OCI-LY1 (cell line): Measurements from ENCODE around the gene OR2AK2.

ENCODE experiments used
- H2AFZ ChIP-seq: fragments of 200-600 bp; sonication (generic), shearing (Covaris generic); 2 replicates; pipeline ENCODE4 v1.6.0; 2014; ENCODE audit warnings: antibody characterized with exemption, mild to moderate bottlenecking, low read length
- H3F3A ChIP-seq: fragments of 200-600 bp; sonication (generic), shearing (Covaris generic); 2 replicates; pipeline ENCODE4 v1.6.0; 2014; ENCODE audit warnings: mild to moderate bottlenecking, antibody characterized with exemption, low read length, moderate library complexity; ENCODE audit not compliant: insufficient read depth
- H3K27ac ChIP-seq: fragments of 200-600 bp; sonication (generic); 2 replicates; pipeline ENCODE4 v1.5.1; 2014; ENCODE audit warnings: low read length, mixed run types, mild to moderate bottlenecking, low read depth; ENCODE audit not compliant: poor library complexity, severe bottlenecking
- H3K27me3 ChIP-seq: fragments of 200-600 bp; sonication (generic); 2 replicates; pipeline ENCODE4 v1.6.0; 2014; ENCODE audit warnings: antibody characterized with exemption, mild to moderate bottlenecking, low read length, moderate library complexity; ENCODE audit not compliant: insufficient read depth
- H3K36me3 ChIP-seq: fragments of 200-600 bp; sonication (generic); 2 replicates; pipeline ENCODE4 v1.6.1; 2014; ENCODE audit warnings: mild to moderate bottlenecking, antibody characterized with exemption, low read length, moderate library complexity, mixed read lengths; ENCODE audit not compliant: insufficient read depth
- H3K4me1 ChIP-seq: fragments of 200-600 bp; sonication (generic); 2 replicates; pipeline ENCODE4 v1.5.1; 2014; ENCODE audit warnings: mild to moderate bottlenecking, low read length, moderate library complexity; ENCODE audit not compliant: insufficient read depth, severe bottlenecking
- H3K4me2 ChIP-seq: fragments of 200-600 bp; sonication (generic), shearing (Covaris generic); 2 replicates; pipeline ENCODE4 v1.6.1; 2014; ENCODE audit warnings: low read length
- H3K4me3 ChIP-seq: fragments of 200-600 bp; sonication (generic); 2 replicates; pipeline ENCODE4 v1.5.1; 2014; ENCODE audit warnings: low read length, low read depth, mild to moderate bottlenecking, mixed read lengths; ENCODE audit not compliant: poor library complexity, severe bottlenecking
- H3K79me2 ChIP-seq: fragments of 200-600 bp; shearing (Covaris generic); 2 replicates; pipeline ENCODE4 v1.6.1; 2016; ENCODE audit warnings: mixed run types, low read length, mixed read lengths; ENCODE audit not compliant: insufficient read depth
- H3K9ac ChIP-seq: fragments of 200-600 bp; sonication (generic), shearing (Covaris generic); 2 replicates; pipeline ENCODE4 v1.6.1; 2014; ENCODE audit warnings: mild to moderate bottlenecking, low read length, mixed read lengths
- H3K9me2 ChIP-seq: fragments of 200-600 bp; sonication (generic), shearing (Covaris generic); 2 replicates; pipeline ENCODE4 v1.6.1; 2014; ENCODE audit warnings: low read depth, mild to moderate bottlenecking, low read length, mixed read lengths
- H3K9me3 ChIP-seq: fragments of 200-600 bp; shearing (Covaris generic); 2 replicates; pipeline ENCODE4 v1.6.1; 2014; ENCODE audit warnings: low read length, mixed read lengths
- H4K20me1 ChIP-seq: fragments of 200-600 bp; sonication (generic), shearing (Covaris generic); 2 replicates; pipeline ENCODE4 v1.6.0; 2016; ENCODE audit warnings: mild to moderate bottlenecking, low read length; ENCODE audit not compliant: insufficient read depth
- CTCF ChIP-seq: fragments of 200-600 bp; sonication (generic), shearing (Covaris generic); IDR thresholded peaks from 2 replicates; pipeline ENCODE4 v1.5.1; 2017; ENCODE audit warnings: mild to moderate bottlenecking, antibody characterized with exemption, low read length, moderate library complexity, mixed read lengths
- EZH2 ChIP-seq: fragments of 200-600 bp; sonication (generic), shearing (Covaris generic); IDR thresholded peaks from 2 replicates; pipeline ENCODE4 v1.8.0; 2017; ENCODE audit warnings: borderline replicate concordance, mixed run types, mild to moderate bottlenecking, antibody characterized with exemption, low read length, moderate library complexity, mixed read lengths

Gene OR2AK2

GRCh38 chr1:247964933-247965332, at the start of gene OR2AK2:
Gene OR2AK2, plus strand, starts transcription at chr1:247965233. Its CDS starts 144 bp downstream, at chr1:247965377.
- Histone ChIP-seq H3K79me2 (no peaks in the 10 kb centered on the region), H3F3A (no peaks in the 10 kb centered on the region), H2AFZ (no peak within 1 kb of the TSS), H3K36me3 (no peaks in the 10 kb centered on the region), H3K27ac (no peak within 1 kb of the TSS), H3K9me2 (no peaks in the 10 kb centered on the region), H3K27me3 (no peaks in the 10 kb centered on the region), H3K4me1 (no peaks in the 10 kb centered on the region), H3K4me3 (no peak within 1 kb of the TSS), H3K9me3 (no peaks in the 10 kb centered on the region), H4K20me1 (no peaks in the 10 kb centered on the region), H3K9ac (no peak within 1 kb of the TSS), H3K4me2 (no peak within 1 kb of the TSS)
- TF ChIP-seq CTCF (no peak), EZH2 (no peak)

GRCh38 chr1:247919952-247920351, 45.1 kb upstream of the OR2AK2 start, which contains the start of gene OR2T8:
Gene OR2T8, plus strand, starts transcription at chr1:247920252. Its CDS starts 766 bp downstream, at chr1:247921018.
- H3K9me3 ChIP-seq = no peaks in the 10 kb centered on the region

GRCh38 chr1:247923941-247924340, 41.1 kb upstream of the OR2AK2 start:
- Histone ChIP-seq H3K9ac (no peak overlapping the region), H3K4me3 (no peak overlapping the region), H4K20me1 (no peaks in the 10 kb centered on the region), H3K27me3 (no peaks in the 10 kb centered on the region), H3K4me1 (no peaks in the 10 kb centered on the region), H3K4me2 (no peak overlapping the region), H3K36me3 (no peaks in the 10 kb centered on the region), H3K9me2 (no peaks in the 10 kb centered on the region), H2AFZ (no peak overlapping the region), H3K27ac (no peak overlapping the region), H3K79me2 (no peaks in the 10 kb centered on the region), H3F3A (no peaks in the 10 kb centered on the region), H3K9me3 (no peaks in the 10 kb centered on the region)
- TF ChIP-seq EZH2 = no peak
- no peak for TF ChIP-seq CTCF

More at GRCh38 chr1:247919952-247920351, 45.1 kb upstream of the OR2AK2 start, which contains the start of gene OR2T8:
- no peaks in the 10 kb centered on the region for H3K36me3 ChIP-seq
- no peak within 1 kb of the TSS for H3K4me3 ChIP-seq
- no peaks in the 10 kb centered on the region for H3K27me3 ChIP-seq
- H4K20me1 ChIP-seq = no peaks in the 10 kb centered on the region
- H3F3A ChIP-seq = no peaks in the 10 kb centered on the region
- no peak within 1 kb of the TSS for H3K4me2 ChIP-seq
- no peak for TF ChIP-seq CTCF
- TF ChIP-seq EZH2 = no peak
- H3K9ac ChIP-seq = no peak within 1 kb of the TSS
- H3K79me2 ChIP-seq = no peaks in the 10 kb centered on the region
- no peaks in the 10 kb centered on the region for H3K9me2 ChIP-seq
- no peak within 1 kb of the TSS for H3K27ac ChIP-seq
- no peaks in the 10 kb centered on the region for H3K4me1 ChIP-seq
- no peak within 1 kb of the TSS for H2AFZ ChIP-seq
